Neural cell (in vitro differentiated cells): ENCODE measurements around the gene GSTA5.
"Not testable (repeated sequence)": the region's sequence is repeated elsewhere in the genome, so short reads cannot be mapped to it uniquely, and the experiment has no call there.

Experiments used
- EP300 ChIP-seq: fragments of 450-650 bp; conservative IDR thresholded peaks from 2 replicates; pipeline ENCODE4 v1.6.1; 2014; ENCODE audit warnings: antibody characterized with exemption, mild to moderate bottlenecking, moderate library complexity; ENCODE audit not compliant: poor library complexity, severe bottlenecking
- EZH2 ChIP-seq: fragments of 200-600, 300-800 bp; shearing (Covaris generic), sonication (generic); IDR thresholded peaks from 2 replicates; pipeline ENCODE4 v1.6.1; 2014; ENCODE audit warnings: antibody characterized with exemption, low read length, borderline replicate concordance, mild to moderate bottlenecking; ENCODE audit not compliant: insufficient read depth, poor library complexity, severe bottlenecking
- RAD21 ChIP-seq: fragments of 450-650 bp; conservative IDR thresholded peaks from 2 replicates; pipeline ENCODE4 v1.6.1; 2014; ENCODE audit warnings: antibody characterized with exemption, mild to moderate bottlenecking, moderate library complexity
- TF ChIP-seq, protein P1 (sequence below): fragments of 450-650 bp; IDR thresholded peaks from 2 replicates; pipeline ENCODE4 v1.5.1; 2014; ENCODE audit warnings: antibody characterized with exemption, mild to moderate bottlenecking, moderate library complexity; ENCODE audit not compliant: poor library complexity, severe bottlenecking

DNA sequence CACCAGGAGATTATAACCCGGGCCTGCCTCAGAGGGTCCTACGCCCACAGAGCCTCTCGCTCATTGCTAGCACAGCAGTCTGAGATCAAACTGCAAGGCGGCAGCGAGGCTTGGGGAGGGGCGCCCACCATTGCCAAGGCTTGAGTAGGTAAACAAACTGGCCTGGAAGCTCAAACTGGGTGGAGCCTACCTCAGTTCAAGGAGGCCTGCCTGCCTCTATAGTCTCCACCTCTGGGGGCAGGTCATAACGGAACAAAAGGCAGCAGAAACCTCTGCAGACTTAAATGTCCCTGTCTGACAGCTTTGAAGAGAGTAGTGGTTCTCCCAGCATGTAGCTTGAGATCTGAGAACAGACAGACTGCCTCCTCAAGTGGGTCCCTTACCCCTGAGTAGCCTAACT, 20.5 kb upstream of the GSTA5 start:
- TF ChIP-seq, protein P1, sequence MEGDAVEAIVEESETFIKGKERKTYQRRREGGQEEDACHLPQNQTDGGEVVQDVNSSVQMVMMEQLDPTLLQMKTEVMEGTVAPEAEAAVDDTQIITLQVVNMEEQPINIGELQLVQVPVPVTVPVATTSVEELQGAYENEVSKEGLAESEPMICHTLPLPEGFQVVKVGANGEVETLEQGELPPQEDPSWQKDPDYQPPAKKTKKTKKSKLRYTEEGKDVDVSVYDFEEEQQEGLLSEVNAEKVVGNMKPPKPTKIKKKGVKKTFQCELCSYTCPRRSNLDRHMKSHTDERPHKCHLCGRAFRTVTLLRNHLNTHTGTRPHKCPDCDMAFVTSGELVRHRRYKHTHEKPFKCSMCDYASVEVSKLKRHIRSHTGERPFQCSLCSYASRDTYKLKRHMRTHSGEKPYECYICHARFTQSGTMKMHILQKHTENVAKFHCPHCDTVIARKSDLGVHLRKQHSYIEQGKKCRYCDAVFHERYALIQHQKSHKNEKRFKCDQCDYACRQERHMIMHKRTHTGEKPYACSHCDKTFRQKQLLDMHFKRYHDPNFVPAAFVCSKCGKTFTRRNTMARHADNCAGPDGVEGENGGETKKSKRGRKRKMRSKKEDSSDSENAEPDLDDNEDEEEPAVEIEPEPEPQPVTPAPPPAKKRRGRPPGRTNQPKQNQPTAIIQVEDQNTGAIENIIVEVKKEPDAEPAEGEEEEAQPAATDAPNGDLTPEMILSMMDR = not testable (repeated sequence)
- TF ChIP-seq RAD21, EZH2, EP300: not testable (repeated sequence)
